GM12878 (cell line): ENCODE measurements around the gene DNAJC13.

ENCODE experiments used
- CTCF ChIP-seq, 3 experiments: IDR thresholded peaks in 2 of 3; conservative IDR thresholded peaks in 1 of 3; 2 replicates each; pipeline ENCODE4 v1.5.1; 2011; ENCODE audit warnings: low read depth in 3 of 3, low read length in 3 of 3, mild to moderate bottlenecking in 3 of 3, control low read depth in 2 of 3, moderate library complexity in 2 of 3, inconsistent platforms in 1 of 3, mixed read lengths in 1 of 3; ENCODE audit not compliant: control insufficient read depth in 2 of 3, insufficient read depth in 1 of 3; ENCODE audit errors: extremely low read depth in 1 of 3
- KDM1A ChIP-seq: fragments of 200-600 bp; sonication (generic); IDR thresholded peaks from 2 replicates; pipeline ENCODE4 v1.6.1; 2016; ENCODE audit warnings: borderline replicate concordance
- MAX ChIP-seq: IDR thresholded peaks from 2 replicates; pipeline ENCODE4 v1.6.1; 2012; ENCODE audit warnings: low read depth, low read length, improper control_type of control experiment
- MEF2A ChIP-seq: IDR thresholded peaks from 2 replicates; pipeline ENCODE4 v1.6.1; 2011; ENCODE audit warnings: low read depth, mild to moderate bottlenecking, low read length, moderate library complexity; ENCODE audit not compliant: insufficient read depth
- MYC ChIP-seq: IDR thresholded peaks from 2 replicates; pipeline ENCODE4 v1.6.1; 2011; ENCODE audit warnings: mild to moderate bottlenecking, low read length, moderate library complexity, inconsistent platforms; ENCODE audit not compliant: insufficient read depth, insufficient replicate concordance, insufficient read length, severe bottlenecking
- NFXL1 ChIP-seq: fragments of 450-650 bp; IDR thresholded peaks from 2 replicates; pipeline ENCODE4 v1.6.1; 2017; ENCODE audit warnings: antibody characterized with exemption, mild to moderate bottlenecking, borderline replicate concordance
- POLR2A ChIP-seq: IDR thresholded peaks from 2 replicates; pipeline ENCODE4 v1.6.1; 2011; ENCODE audit warnings: low read depth, mild to moderate bottlenecking, low read length
- RAD21 ChIP-seq: IDR thresholded peaks from 2 replicates; pipeline ENCODE4 v1.6.1; 2011; ENCODE audit warnings: mild to moderate bottlenecking, low read depth, low read length, moderate library complexity; ENCODE audit not compliant: insufficient read depth
- RB1 ChIP-seq: fragments of 450-650 bp; formaldehyde crosslinking; IDR thresholded peaks from 2 replicates; pipeline ENCODE4 v1.6.1; 2017; ENCODE audit warnings: mild to moderate bottlenecking, borderline replicate concordance
- SIX5 ChIP-seq: IDR thresholded peaks from 2 replicates; pipeline ENCODE4 v1.6.1; 2011; ENCODE audit warnings: mild to moderate bottlenecking, low read depth, low read length, moderate library complexity; ENCODE audit not compliant: severe bottlenecking
- TAF1 ChIP-seq: IDR thresholded peaks from 2 replicates; pipeline ENCODE4 v1.6.1; 2011; ENCODE audit warnings: mild to moderate bottlenecking, low read depth, low read length, borderline replicate concordance
- TCF7 ChIP-seq: IDR thresholded peaks from 2 replicates; pipeline ENCODE4 v1.6.1; 2014; ENCODE audit warnings: antibody characterized with exemption, borderline replicate concordance
- ZNF217 ChIP-seq: fragments of 450-650 bp; IDR thresholded peaks from 2 replicates; pipeline ENCODE4 v1.6.1; 2017; ENCODE audit warnings: antibody characterized with exemption, mild to moderate bottlenecking

GRCh38 chr3:132456571-132456970 lies 39.3 kb downstream of the DNAJC13 start:
- TF ChIP-seq CTCF (IDR thresholded peaks at IDR 0.05 in 2 of 3, conservative IDR thresholded peaks at IDR 0.05 in 1 of 3; ENCODE audit: control insufficient read depth in 2 of 3, extremely low read depth in 1 of 3, insufficient read depth in 1 of 3, low read depth in 3 of 3, low read length in 3 of 3) (no peak), ZNF217 (no peak), RB1 (no peak), MEF2A (no peak), TAF1 (no peak), SIX5 (no peak), KDM1A (no peak), TCF7 (no peak), POLR2A (no peak), MYC (no peak), MAX (no peak), RAD21 (no peak), NFXL1 (no peak)
